VCaP (cell line): ENCODE data around the gene NUP93.

Experiments
- H3K27ac ChIP-seq: fragments of 450-650 bp; 2 replicates; pipeline ENCODE4 v1.5.1; 2017
- CTCF ChIP-seq: fragments of 450-650 bp; conservative IDR thresholded peaks from 2 replicates; pipeline ENCODE4 v1.5.1; 2017; ENCODE audit warnings: mild to moderate bottlenecking, moderate library complexity

NUP93 gene

GRCh38 chr16:56858374-56858773 is 128.4 kb downstream of the NUP93 start:
- TF ChIP-seq CTCF, result no peak
- H3K27ac ChIP-seq, result no peak overlapping the region

GRCh38 chr16:56859636-56860035 is 129.7 kb downstream of the NUP93 start:
- no peak for TF ChIP-seq CTCF
- no peak overlapping the region for H3K27ac ChIP-seq

GRCh38 chr16:56860226-56861020 is 130.5 kb downstream of the NUP93 start:
- no peak for TF ChIP-seq CTCF
- no peak overlapping the region for H3K27ac ChIP-seq

- H3K27ac ChIP-seq, result no peak overlapping the region
- no peak for TF ChIP-seq CTCF
Observed at GRCh38 chr16:56861092-56861610, 131.2 kb downstream of the NUP93 start.

DNA sequence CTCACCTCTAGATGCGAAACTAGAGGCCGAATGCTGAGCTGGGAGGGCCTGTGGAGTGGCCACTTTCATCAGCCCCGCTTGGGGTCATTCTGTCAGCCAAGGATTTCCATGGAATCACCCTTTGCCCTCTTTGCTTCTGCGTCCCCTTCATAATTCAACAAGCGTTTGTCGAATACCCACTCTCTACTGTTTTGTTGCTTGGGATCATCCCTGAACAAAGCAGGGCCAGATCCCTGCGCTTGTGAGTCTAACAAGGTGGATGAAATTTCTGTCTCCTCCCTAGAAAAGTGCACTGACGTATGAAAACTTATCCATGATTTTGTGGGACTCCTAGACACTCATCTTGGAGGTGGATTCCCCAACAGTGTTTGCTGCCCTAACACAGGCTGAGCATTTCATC is 131.8 kb downstream of the NUP93 start:
- no peak for TF ChIP-seq CTCF
- H3K27ac ChIP-seq, result no peak overlapping the region

- TF ChIP-seq CTCF, result no peak
- H3K27ac ChIP-seq, result no peak overlapping the region
Observed at GRCh38 chr16:56862776-56863175, 132.8 kb downstream of the NUP93 start.

DNA sequence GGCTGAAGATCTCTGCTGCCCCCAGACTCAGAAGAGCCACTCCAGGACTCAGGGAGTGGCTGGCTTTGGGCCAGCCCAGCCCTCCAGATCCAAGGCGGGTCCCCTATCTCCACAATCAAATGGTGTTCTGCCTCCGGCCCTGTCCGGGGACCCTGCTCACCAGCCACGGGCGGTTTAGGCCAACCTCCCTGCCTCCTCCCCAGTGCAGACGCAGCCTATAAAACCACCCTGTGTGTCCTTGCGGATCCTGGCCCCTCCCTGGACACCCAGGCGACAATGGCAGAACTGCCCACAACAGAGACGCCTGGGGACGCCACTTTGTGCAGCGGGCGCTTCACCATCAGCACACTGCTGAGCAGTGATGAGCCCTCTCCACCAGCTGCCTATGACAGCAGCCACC is 135.0 kb downstream of the NUP93 start, which contains the start of gene SLC12A3:
SLC12A3 (plus strand) TSS at position 248 of the 400 bp plus-strand sequence; CDS start at position 277, 29 bp downstream.
- no peak within 1 kb of the TSS for H3K27ac ChIP-seq
- no peak for TF ChIP-seq CTCF
